HEK293 (cell line): ENCODE measurements around the gene SUFU.

Experiments used
- CTCF ChIA-PET: fragments of 350-600 bp; formaldehyde crosslinking; extraction: SDS; loops from one replicate; lab custom pipeline; 2021; ENCODE audit warnings: antibody characterized with exemption; lab: Yijun Ruan, JAX
- POLR2A ChIA-PET: fragments of 300-600 bp; formaldehyde crosslinking; extraction: SDS; loops from one replicate; lab custom pipeline; 2020; ENCODE audit warnings: antibody characterized with exemption, inconsistent platforms; lab: Yijun Ruan, JAX
- H3K27ac ChIP-seq: fragments of 200-500 bp; sonication (Bioruptor generic); 2 replicates; pipeline ENCODE4 v1.5.1; 2014; ENCODE audit warnings: low read depth, low read length, control low read depth, inconsistent platforms; ENCODE audit errors: extremely low read depth
- H3K36me3 ChIP-seq, 2 experiments: fragments of 200-500 bp in 1 of 2; sonication (Bioruptor generic) in 1 of 2; 1 replicate in 1 of 2; 2 replicates in 1 of 2; pipeline ENCODE4 v1.5.1; 2014 to 2017; ENCODE audit warnings: inconsistent platforms in 2 of 2, low read length in 2 of 2; ENCODE audit not compliant: control insufficient read depth in 2 of 2, insufficient read depth in 1 of 2
- H3K4me1 ChIP-seq: fragments of 200-500 bp; sonication (Bioruptor generic); 2 replicates; pipeline ENCODE4 v1.5.1; 2014; ENCODE audit warnings: mild to moderate bottlenecking, low read length, inconsistent platforms; ENCODE audit not compliant: control insufficient read depth, insufficient read depth
- H3K4me3 ChIP-seq: 2 replicates; pipeline ENCODE4 v1.5.1; 2011; ENCODE audit warnings: low read depth, mild to moderate bottlenecking, control low read depth, low read length, moderate library complexity
- H3K9me3 ChIP-seq: fragments of 200-500 bp; sonication (Bioruptor generic); 2 replicates; pipeline ENCODE4 v1.5.1; 2014; ENCODE audit warnings: low read depth, low read length, inconsistent platforms; ENCODE audit not compliant: control insufficient read depth, insufficient read depth
- KLF7 ChIP-seq: fragments of 450-650 bp; formaldehyde crosslinking; IDR thresholded peaks from 2 replicates; pipeline ENCODE4 v1.5.1; 2016; ENCODE audit warnings: missing biosample characterization, missing genetic modification characterization, borderline replicate concordance
- SCRT1 ChIP-seq: fragments of 450-650 bp; formaldehyde crosslinking; IDR thresholded peaks from 2 replicates; pipeline ENCODE4 v1.5.1; 2016; ENCODE audit warnings: missing biosample characterization, missing genetic modification characterization, borderline replicate concordance
- SCRT2 ChIP-seq: fragments of 450-650 bp; formaldehyde crosslinking; IDR thresholded peaks from 2 replicates; pipeline ENCODE4 v1.5.1; 2016; ENCODE audit warnings: missing biosample characterization, missing genetic modification characterization
- TRIM28 ChIP-seq: IDR thresholded peaks from 2 replicates; pipeline ENCODE4 v1.6.1; 2011; ENCODE audit warnings: low read length, control low read depth, borderline replicate concordance
- ZBTB17 ChIP-seq: fragments of 450-650 bp; formaldehyde crosslinking; IDR thresholded peaks from 2 replicates; pipeline ENCODE4 v1.5.1; 2016; ENCODE audit warnings: missing biosample characterization, missing genetic modification characterization
- ZBTB7A ChIP-seq: fragments of 450-650 bp; formaldehyde crosslinking; IDR thresholded peaks from 2 replicates; pipeline ENCODE4 v1.5.1; 2016; ENCODE audit warnings: low read depth, missing biosample characterization, missing genetic modification characterization
- ZFP41 ChIP-seq: fragments of 450-650 bp; formaldehyde crosslinking; IDR thresholded peaks from 2 replicates; pipeline ENCODE4 v1.5.1; 2016; ENCODE audit warnings: missing biosample characterization, missing genetic modification characterization, borderline replicate concordance
- ZNF121 ChIP-seq: fragments of 450-650 bp; formaldehyde crosslinking; IDR thresholded peaks from 2 replicates; pipeline ENCODE4 v1.5.1; 2016; ENCODE audit warnings: missing biosample characterization, missing genetic modification characterization
- ZNF248 ChIP-seq: fragments of 450-650 bp; formaldehyde crosslinking; IDR thresholded peaks from 2 replicates; pipeline ENCODE4 v1.5.1; 2017; ENCODE audit warnings: missing biosample characterization, missing genetic modification characterization
- ZNF350 ChIP-seq: fragments of 450-650 bp; formaldehyde crosslinking; IDR thresholded peaks from 2 replicates; pipeline ENCODE4 v1.5.0; 2017; ENCODE audit warnings: missing biosample characterization, mild to moderate bottlenecking, missing genetic modification characterization
- ZNF416 ChIP-seq: fragments of 450-650 bp; formaldehyde crosslinking; IDR thresholded peaks from 2 replicates; pipeline ENCODE4 v1.5.1; 2016; ENCODE audit warnings: missing biosample characterization, missing genetic modification characterization
- ZNF548 ChIP-seq: fragments of 450-650 bp; formaldehyde crosslinking; IDR thresholded peaks from 2 replicates; pipeline ENCODE4 v1.5.1; 2016; ENCODE audit warnings: missing biosample characterization, missing genetic modification characterization
- ZNF596 ChIP-seq: fragments of 450-650 bp; IDR thresholded peaks from 2 replicates; pipeline ENCODE4 v1.5.0; 2018; ENCODE audit warnings: missing biosample characterization, mild to moderate bottlenecking, missing genetic modification characterization, moderate library complexity
- ZNF658 ChIP-seq: fragments of 450-650 bp; formaldehyde crosslinking; IDR thresholded peaks from 2 replicates; pipeline ENCODE4; 2016; ENCODE audit warnings: missing biosample characterization, missing genetic modification characterization
- ZNF747 ChIP-seq: fragments of 450-650 bp; formaldehyde crosslinking; IDR thresholded peaks from 2 replicates; pipeline ENCODE4 v1.5.1; 2016; ENCODE audit warnings: missing biosample characterization, missing genetic modification characterization
- TF ChIP-seq, protein P1 (sequence below): fragments of 450-650 bp; formaldehyde crosslinking; IDR thresholded peaks from 2 replicates; pipeline ENCODE4 v1.5.1; 2016; ENCODE audit warnings: missing biosample characterization, missing genetic modification characterization
- TF ChIP-seq, protein P2 (sequence below): fragments of 450-650 bp; formaldehyde crosslinking; IDR thresholded peaks from 2 replicates; pipeline ENCODE4 v1.5.1; 2016; ENCODE audit warnings: missing biosample characterization, missing genetic modification characterization
- TF ChIP-seq, protein P3 (sequence below): IDR thresholded peaks from 2 replicates; pipeline ENCODE4 v1.6.1; 2011; ENCODE audit warnings: mild to moderate bottlenecking, low read depth, low read length, borderline replicate concordance
- TF ChIP-seq, protein P4 (sequence below): fragments of 450-650 bp; formaldehyde crosslinking; IDR thresholded peaks from 2 replicates; pipeline ENCODE4 v1.5.1; 2016; ENCODE audit warnings: missing biosample characterization, missing genetic modification characterization
- TF ChIP-seq, protein P5 (sequence below): fragments of 450-650 bp; formaldehyde crosslinking; IDR thresholded peaks from 2 replicates; pipeline ENCODE4 v1.5.1; 2016; ENCODE audit warnings: missing biosample characterization, missing genetic modification characterization

Gene SUFU

DNA sequence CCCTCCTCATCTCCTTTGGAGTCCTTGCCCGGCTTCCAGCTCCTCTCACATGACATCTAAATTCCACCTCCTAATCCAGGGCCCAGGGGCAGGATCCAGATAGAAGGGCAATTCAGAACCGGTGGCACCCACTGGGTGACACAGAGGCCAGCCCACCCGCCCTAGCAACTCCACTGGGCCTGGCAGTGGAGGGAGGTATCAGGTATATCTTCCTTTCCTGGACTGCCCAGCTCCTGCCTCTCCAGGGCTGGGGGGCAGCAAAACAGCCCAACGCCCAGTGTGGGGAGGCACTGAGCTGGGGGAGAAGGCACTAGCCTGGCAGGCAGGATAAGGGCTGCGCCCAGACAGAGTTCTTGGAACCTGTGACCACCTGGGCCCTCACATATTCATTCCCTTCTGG lies 130.1 kb downstream of the SUFU start:
- POLR2A ChIA-PET, result no interaction called here
- H3K4me3 ChIP-seq, result no peak overlapping the region
- H3K36me3 ChIP-seq, result peaks cover 0 to 17% of the 10 kb centered on the region in 2 experiments; a peak in 1 of 3 replicates
- CTCF ChIA-PET, result no interaction called here
- H3K9me3 ChIP-seq, result no peaks in the 10 kb centered on the region
- no peak overlapping the region for H3K27ac ChIP-seq
- TF ChIP-seq, protein P1, sequence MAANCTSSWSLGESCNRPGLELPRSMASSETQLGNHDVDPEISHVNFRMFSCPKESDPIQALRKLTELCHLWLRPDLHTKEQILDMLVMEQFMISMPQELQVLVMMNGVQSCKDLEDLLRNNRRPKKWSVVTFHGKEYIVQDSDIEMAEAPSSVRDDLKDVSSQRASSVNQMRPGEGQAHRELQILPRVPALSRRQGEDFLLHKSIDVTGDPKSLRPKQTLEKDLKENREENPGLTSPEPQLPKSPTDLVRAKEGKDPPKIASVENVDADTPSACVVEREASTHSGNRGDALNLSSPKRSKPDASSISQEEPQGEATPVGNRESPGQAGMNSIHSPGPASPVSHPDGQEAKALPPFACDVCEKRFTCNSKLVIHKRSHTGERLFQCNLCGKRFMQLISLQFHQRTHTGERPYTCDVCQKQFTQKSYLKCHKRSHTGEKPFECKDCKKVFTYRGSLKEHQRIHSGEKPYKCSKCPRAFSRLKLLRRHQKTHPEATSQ, result no peak
- TF ChIP-seq, protein P2, sequence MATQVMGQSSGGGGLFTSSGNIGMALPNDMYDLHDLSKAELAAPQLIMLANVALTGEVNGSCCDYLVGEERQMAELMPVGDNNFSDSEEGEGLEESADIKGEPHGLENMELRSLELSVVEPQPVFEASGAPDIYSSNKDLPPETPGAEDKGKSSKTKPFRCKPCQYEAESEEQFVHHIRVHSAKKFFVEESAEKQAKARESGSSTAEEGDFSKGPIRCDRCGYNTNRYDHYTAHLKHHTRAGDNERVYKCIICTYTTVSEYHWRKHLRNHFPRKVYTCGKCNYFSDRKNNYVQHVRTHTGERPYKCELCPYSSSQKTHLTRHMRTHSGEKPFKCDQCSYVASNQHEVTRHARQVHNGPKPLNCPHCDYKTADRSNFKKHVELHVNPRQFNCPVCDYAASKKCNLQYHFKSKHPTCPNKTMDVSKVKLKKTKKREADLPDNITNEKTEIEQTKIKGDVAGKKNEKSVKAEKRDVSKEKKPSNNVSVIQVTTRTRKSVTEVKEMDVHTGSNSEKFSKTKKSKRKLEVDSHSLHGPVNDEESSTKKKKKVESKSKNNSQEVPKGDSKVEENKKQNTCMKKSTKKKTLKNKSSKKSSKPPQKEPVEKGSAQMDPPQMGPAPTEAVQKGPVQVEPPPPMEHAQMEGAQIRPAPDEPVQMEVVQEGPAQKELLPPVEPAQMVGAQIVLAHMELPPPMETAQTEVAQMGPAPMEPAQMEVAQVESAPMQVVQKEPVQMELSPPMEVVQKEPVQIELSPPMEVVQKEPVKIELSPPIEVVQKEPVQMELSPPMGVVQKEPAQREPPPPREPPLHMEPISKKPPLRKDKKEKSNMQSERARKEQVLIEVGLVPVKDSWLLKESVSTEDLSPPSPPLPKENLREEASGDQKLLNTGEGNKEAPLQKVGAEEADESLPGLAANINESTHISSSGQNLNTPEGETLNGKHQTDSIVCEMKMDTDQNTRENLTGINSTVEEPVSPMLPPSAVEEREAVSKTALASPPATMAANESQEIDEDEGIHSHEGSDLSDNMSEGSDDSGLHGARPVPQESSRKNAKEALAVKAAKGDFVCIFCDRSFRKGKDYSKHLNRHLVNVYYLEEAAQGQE, result no peak
- no peak for TF ChIP-seq ZFP41 (tag by site-specific recombination)
- H3K4me1 ChIP-seq, result no peaks in the 10 kb centered on the region

DNA sequence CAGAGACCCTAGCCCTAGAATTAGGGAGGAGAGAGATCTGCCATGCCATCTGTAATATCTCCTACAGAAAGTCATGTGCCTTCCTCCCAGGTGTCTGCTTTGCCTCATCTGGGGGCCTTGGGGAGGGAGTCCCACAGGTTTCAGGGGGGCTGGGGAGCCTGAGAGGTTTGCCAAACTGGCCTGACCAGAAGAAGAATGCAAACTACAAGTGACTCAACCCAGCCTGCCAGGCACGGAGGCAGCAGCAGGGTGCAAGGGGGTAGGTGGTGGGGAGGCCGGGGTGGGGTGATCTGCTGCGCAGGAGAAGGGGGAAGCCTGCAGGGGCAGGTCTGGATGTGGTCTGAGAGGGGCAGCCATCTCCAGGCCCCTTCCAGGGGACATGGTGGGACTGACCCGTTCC lies 130.9 kb downstream of the SUFU start:
- POLR2A ChIA-PET, result no interaction called here

DNA sequence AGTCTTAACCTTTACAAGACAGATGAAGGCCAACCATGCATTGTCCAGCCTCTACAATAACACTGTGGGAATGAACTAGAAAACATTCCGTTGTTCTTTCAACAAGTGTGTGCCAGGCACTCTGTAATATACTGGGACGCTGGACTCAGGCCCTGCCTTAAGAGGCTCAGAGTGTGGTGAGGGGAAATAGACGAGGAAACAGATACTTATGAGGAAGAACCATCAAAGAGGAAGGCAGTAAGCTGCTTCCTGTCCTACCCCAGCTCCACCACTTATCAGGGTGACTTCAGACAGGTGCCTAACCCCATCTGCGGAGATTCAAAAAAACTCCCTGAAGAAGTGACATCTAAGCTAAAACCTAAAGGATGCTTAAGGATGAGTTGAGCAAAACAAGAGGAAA lies 131.6 kb downstream of the SUFU start:
- H3K4me3 ChIP-seq, result no peak overlapping the region
- H3K4me1 ChIP-seq, result no peaks in the 10 kb centered on the region
- no peak overlapping the region for H3K27ac ChIP-seq
- H3K36me3 ChIP-seq, result peaks cover 0 to 12% of the 10 kb centered on the region in 2 experiments; a peak in 1 of 3 replicates
- TF ChIP-seq ZNF747 (tag by site-specific recombination), result no peak
- TF ChIP-seq ZNF416 (tag by site-specific recombination), result no peak
- peak; percentile 48 for TF ChIP-seq SCRT2 (tag by site-specific recombination)
- peak; percentile 18; the same call in 1 of the 2 replicates for TF ChIP-seq SCRT1 (tag by site-specific recombination)
- POLR2A ChIA-PET, result no interaction called here
- H3K9me3 ChIP-seq, result no peaks in the 10 kb centered on the region
- CTCF ChIA-PET, result interaction anchor here (1.1 kb wide), 2 partner anchors 44 to 51 kb away, joined by 3 read pairs; no protein-coding TSS in a partner anchor

More for the DNA sequence above, 130.9 kb downstream of the SUFU start:
- H3K27ac ChIP-seq, result no peak overlapping the region
- H3K36me3 ChIP-seq, result peaks cover 0 to 17% of the 10 kb centered on the region in 2 experiments; a peak in 1 of 3 replicates
- H3K4me3 ChIP-seq, result no peak overlapping the region
- CTCF ChIA-PET, result no interaction called here
- H3K9me3 ChIP-seq, result no peaks in the 10 kb centered on the region
- TF ChIP-seq ZBTB17 (tag by site-specific recombination) (no peak), ZNF596 (tag by site-specific recombination) (no peak), ZNF548 (tag by site-specific recombination) (no peak), ZNF747 (tag by site-specific recombination) (no peak), ZNF121 (tag by site-specific recombination) (no peak), ZNF248 (no peak), ZNF658 (tag by site-specific recombination) (no peak), TRIM28 (no peak), KLF7 (tag by site-specific recombination) (no peak), ZBTB7A (tag by site-specific recombination) (no peak), ZNF350 (tag by site-specific recombination) (no peak), SCRT2 (tag by site-specific recombination) (no peak)
- TF ChIP-seq, protein P3, sequence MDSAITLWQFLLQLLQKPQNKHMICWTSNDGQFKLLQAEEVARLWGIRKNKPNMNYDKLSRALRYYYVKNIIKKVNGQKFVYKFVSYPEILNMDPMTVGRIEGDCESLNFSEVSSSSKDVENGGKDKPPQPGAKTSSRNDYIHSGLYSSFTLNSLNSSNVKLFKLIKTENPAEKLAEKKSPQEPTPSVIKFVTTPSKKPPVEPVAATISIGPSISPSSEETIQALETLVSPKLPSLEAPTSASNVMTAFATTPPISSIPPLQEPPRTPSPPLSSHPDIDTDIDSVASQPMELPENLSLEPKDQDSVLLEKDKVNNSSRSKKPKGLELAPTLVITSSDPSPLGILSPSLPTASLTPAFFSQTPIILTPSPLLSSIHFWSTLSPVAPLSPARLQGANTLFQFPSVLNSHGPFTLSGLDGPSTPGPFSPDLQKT, result no peak
- TF ChIP-seq, protein P4, sequence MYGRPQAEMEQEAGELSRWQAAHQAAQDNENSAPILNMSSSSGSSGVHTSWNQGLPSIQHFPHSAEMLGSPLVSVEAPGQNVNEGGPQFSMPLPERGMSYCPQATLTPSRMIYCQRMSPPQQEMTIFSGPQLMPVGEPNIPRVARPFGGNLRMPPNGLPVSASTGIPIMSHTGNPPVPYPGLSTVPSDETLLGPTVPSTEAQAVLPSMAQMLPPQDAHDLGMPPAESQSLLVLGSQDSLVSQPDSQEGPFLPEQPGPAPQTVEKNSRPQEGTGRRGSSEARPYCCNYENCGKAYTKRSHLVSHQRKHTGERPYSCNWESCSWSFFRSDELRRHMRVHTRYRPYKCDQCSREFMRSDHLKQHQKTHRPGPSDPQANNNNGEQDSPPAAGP (tag by site-specific recombination), result no peak
- TF ChIP-seq, protein P5, sequence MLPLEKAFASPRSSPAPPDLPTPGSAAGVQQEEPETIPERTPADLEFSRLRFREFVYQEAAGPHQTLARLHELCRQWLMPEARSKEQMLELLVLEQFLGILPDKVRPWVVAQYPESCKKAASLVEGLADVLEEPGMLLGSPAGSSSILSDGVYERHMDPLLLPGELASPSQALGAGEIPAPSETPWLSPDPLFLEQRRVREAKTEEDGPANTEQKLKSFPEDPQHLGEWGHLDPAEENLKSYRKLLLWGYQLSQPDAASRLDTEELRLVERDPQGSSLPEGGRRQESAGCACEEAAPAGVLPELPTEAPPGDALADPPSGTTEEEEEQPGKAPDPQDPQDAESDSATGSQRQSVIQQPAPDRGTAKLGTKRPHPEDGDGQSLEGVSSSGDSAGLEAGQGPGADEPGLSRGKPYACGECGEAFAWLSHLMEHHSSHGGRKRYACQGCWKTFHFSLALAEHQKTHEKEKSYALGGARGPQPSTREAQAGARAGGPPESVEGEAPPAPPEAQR (tag by site-specific recombination), result no peak
- TF ChIP-seq, all 188 proteins: peak for 0
- no peaks in the 10 kb centered on the region for H3K4me1 ChIP-seq
